Fibroblast of lung (primary cell): Measurements from ENCODE around the gene KITLG. TPM values are rescaled to one million over a fixed set of nuclear protein-coding genes. Genes with fewer than 3 reads are reported as not detected.
"Not testable (repeated sequence)": the region's sequence is repeated elsewhere in the genome, so short reads cannot be mapped to it uniquely, and the experiment has no call there.

Experiments used
- DNase-seq, 2 donors: peaks; one replicate each; pipeline versions ENCODE4 v3.0.0 to v3.0.0-alpha.2; 2010; ENCODE audit warnings: low read depth in 2 of 2
- H2AFZ ChIP-seq: 2 replicates; pipeline ENCODE4 v1.5.1; 2012; ENCODE audit warnings: low read length, control low read depth, inconsistent platforms
- H3K27ac ChIP-seq: 2 replicates; pipeline ENCODE4 v1.5.1; 2011; ENCODE audit warnings: low read length, control low read depth; ENCODE audit not compliant: insufficient read depth
- H3K27me3 ChIP-seq: 2 replicates; pipeline ENCODE4 v1.5.1; 2011; ENCODE audit warnings: mild to moderate bottlenecking, low read length; ENCODE audit not compliant: control insufficient read depth, insufficient read depth
- H3K36me3 ChIP-seq: 2 replicates; pipeline ENCODE4 v1.5.1; 2011; ENCODE audit warnings: low read length; ENCODE audit not compliant: control insufficient read depth, insufficient read depth
- H3K4me1 ChIP-seq: 2 replicates; pipeline ENCODE4 v1.5.1; 2011; ENCODE audit warnings: low read length; ENCODE audit not compliant: control insufficient read depth, insufficient read depth; ENCODE audit errors: extremely low read depth
- H3K4me2 ChIP-seq: 2 replicates; pipeline ENCODE4 v1.5.1; 2011; ENCODE audit warnings: low read length, control low read depth; ENCODE audit not compliant: insufficient read depth; ENCODE audit errors: extremely low read depth
- H3K4me3 ChIP-seq, 4 experiments: fragments of 200-600 bp in 1 of 4; sonication (generic) in 1 of 4; replicated peaks in 1 of 4; 2 replicates each; pipeline ENCODE4 v1.5.1; 2011 to 2016; ENCODE audit warnings: low read length in 4 of 4, low read depth in 3 of 4, mild to moderate bottlenecking in 3 of 4, control low read depth in 2 of 4, inconsistent platforms in 1 of 4, mixed read lengths in 1 of 4; ENCODE audit not compliant: insufficient read depth in 1 of 4; ENCODE audit errors: control extremely low read depth in 1 of 4
- H3K79me2 ChIP-seq: 2 replicates; pipeline ENCODE4 v1.5.1; 2012; ENCODE audit warnings: mild to moderate bottlenecking, low read length, inconsistent platforms; ENCODE audit not compliant: control insufficient read depth, insufficient read depth
- H3K9ac ChIP-seq: 2 replicates; pipeline ENCODE4 v1.5.1; 2011; ENCODE audit warnings: mild to moderate bottlenecking, low read length, control low read depth; ENCODE audit not compliant: insufficient read depth
- H3K9me3 ChIP-seq: 2 replicates; pipeline ENCODE4 v1.5.1; 2012; ENCODE audit warnings: low read depth, low read length; ENCODE audit not compliant: control insufficient read depth, insufficient read depth
- H4K20me1 ChIP-seq: 2 replicates; pipeline ENCODE4 v1.5.1; 2011; ENCODE audit warnings: low read length; ENCODE audit not compliant: control insufficient read depth, insufficient read depth; ENCODE audit errors: extremely low read depth
- EZH2 ChIP-seq: IDR thresholded peaks from 2 replicates; pipeline ENCODE4 v1.5.1; 2012; ENCODE audit warnings: low read length, control low read depth, mild to moderate bottlenecking; ENCODE audit errors: missing control alignments
- polyA plus RNA-seq, 2 donors: library from polyadenylated mRNA; depleted of rRNA in 1 of 2; stranded (reverse) in 1 of 2; unstranded in 1 of 2; fragments of >200 nt; gene quantifications; 2 replicates each; pipeline ENCODE4 v1.2.1, GENCODE V29; 2011 to 2012; ENCODE audit warnings: missing spikeins in 1 of 2
- total RNA-seq: library from RNA; depleted of rRNA; stranded (reverse); fragments of >200 nt; gene quantifications from 2 replicates; pipeline ENCODE4 v1.2.1, GENCODE V29; 2014
- TF ChIP-seq, protein P1 (sequence below), 2 donors: IDR thresholded peaks in 1 of 2; conservative IDR thresholded peaks in 1 of 2; 1 replicate in 1 of 2; 2 replicates in 1 of 2; pipeline ENCODE4 v1.5.1; 2011 to 2012; ENCODE audit warnings: low read length in 2 of 2, control low read depth in 1 of 2, inconsistent platforms in 1 of 2, low read depth in 1 of 2, mild to moderate bottlenecking in 1 of 2

Gene KITLG
- total and polyA plus RNA-seq, 2 donors (not counting 1 experiment from before 2014, with no cell fraction given) = 64.6 to 132 TPM

DNA sequence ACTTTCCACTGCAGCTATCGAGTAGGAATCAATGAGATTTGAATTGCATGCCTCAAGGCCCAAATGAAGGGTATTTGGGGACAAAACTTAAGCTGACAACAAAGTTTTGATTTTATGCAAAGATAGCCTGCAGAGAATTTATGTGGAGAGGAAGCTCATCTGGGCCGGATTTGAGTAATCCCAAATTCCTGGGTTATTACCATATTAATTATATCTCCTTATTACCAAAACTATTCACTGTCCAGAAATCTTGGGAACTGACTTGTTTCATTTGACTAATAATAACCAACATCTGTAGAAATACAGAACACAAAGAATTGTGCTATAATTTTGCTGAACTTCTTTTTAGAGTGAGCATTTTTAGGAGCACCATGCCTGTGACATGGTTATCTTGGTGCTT lies 70.4 kb downstream of the KITLG start:
- Histone ChIP-seq H3K4me3 (no peak overlapping the region), H3K4me1 (peaks cover 3% of the 10 kb centered on the region), H3K9me3 (no peaks in the 10 kb centered on the region), H3K27me3 (no peaks in the 10 kb centered on the region), H3K27ac (no peak overlapping the region), H3K9ac (no peak overlapping the region), H2AFZ (no peak overlapping the region), H3K36me3 (peaks cover 5% of the 10 kb centered on the region), H4K20me1 (no peaks in the 10 kb centered on the region), H3K79me2 (peaks cover 7% of the 10 kb centered on the region), H3K4me2 (no peak overlapping the region)
- no peak for DNase-seq
- no peak for TF ChIP-seq EZH2
- TF ChIP-seq, protein P1, sequence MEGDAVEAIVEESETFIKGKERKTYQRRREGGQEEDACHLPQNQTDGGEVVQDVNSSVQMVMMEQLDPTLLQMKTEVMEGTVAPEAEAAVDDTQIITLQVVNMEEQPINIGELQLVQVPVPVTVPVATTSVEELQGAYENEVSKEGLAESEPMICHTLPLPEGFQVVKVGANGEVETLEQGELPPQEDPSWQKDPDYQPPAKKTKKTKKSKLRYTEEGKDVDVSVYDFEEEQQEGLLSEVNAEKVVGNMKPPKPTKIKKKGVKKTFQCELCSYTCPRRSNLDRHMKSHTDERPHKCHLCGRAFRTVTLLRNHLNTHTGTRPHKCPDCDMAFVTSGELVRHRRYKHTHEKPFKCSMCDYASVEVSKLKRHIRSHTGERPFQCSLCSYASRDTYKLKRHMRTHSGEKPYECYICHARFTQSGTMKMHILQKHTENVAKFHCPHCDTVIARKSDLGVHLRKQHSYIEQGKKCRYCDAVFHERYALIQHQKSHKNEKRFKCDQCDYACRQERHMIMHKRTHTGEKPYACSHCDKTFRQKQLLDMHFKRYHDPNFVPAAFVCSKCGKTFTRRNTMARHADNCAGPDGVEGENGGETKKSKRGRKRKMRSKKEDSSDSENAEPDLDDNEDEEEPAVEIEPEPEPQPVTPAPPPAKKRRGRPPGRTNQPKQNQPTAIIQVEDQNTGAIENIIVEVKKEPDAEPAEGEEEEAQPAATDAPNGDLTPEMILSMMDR (conservative IDR thresholded peaks at IDR 0.05 in 1 of 2, IDR thresholded peaks at IDR 0.05 in 1 of 2; ENCODE audit: low read depth in 1 of 2, low read length in 2 of 2) = no peak

DNA sequence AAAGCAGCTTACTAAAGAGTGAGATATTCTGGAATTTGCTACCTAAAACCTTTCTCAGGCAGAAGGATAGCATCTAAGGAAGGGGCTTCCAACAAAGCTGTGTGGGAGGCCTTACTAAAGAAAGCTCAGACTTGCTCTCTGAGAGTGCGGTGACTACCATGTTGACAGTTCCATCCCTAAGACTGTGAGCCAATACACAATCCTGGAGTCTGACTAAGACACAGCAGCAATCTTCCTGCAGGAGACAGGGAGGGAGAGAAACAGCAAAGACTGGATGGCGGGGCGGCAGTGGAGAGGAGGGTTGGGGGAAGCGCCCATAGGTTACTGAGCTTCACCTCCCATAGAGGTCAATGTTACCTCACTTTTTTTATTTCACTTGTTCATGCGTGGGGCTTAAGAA lies 70.9 kb downstream of the KITLG start:
- no peak overlapping the region for H3K4me2 ChIP-seq

DNA sequence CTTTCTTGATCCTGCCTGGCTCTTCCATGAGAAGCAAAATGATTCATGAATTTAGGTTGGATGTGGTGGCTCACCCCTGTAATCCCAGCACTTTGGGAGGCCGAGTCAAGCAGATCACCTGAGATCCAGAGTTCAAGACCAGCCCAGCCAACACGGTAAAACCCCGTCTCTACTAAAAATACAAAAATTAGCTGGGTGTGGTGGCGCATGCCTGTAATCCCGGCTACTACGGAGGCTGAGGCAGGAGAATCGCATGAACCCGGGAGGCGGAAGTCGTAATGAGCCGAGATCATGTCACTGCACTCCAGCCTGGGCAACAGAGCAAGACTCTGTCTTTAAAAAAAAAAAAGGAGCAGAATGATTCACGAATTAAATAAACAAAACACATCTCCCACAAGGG lies 72.4 kb downstream of the KITLG start:
- not testable (repeated sequence) for H3K9ac ChIP-seq, H2AFZ ChIP-seq, H3K4me2 ChIP-seq, H3K4me3 ChIP-seq, H4K20me1 ChIP-seq, H3K4me1 ChIP-seq, H3K9me3 ChIP-seq, DNase-seq, H3K79me2 ChIP-seq, H3K36me3 ChIP-seq, H3K27me3 ChIP-seq, H3K27ac ChIP-seq

More for the DNA sequence above, 70.9 kb downstream of the KITLG start:
- Histone ChIP-seq H3K9ac (no peak overlapping the region), H2AFZ (no peak overlapping the region), H4K20me1 (no peaks in the 10 kb centered on the region), H3K79me2 (peaks cover 6% of the 10 kb centered on the region), H3K27ac (no peak overlapping the region), H3K4me1 (peaks cover 3% of the 10 kb centered on the region), H3K27me3 (no peaks in the 10 kb centered on the region), H3K4me3 (no peak overlapping the region), H3K36me3 (peaks cover 5% of the 10 kb centered on the region), H3K9me3 (no peaks in the 10 kb centered on the region)
- no peak for DNase-seq
- TF ChIP-seq, protein P1 (conservative IDR thresholded peaks at IDR 0.05 in 1 of 2, IDR thresholded peaks at IDR 0.05 in 1 of 2; ENCODE audit: low read depth in 1 of 2, low read length in 2 of 2) = no peak
- no peak for TF ChIP-seq EZH2
